HEK293 (cell line): ENCODE data around the gene MAP2.

Source experiments
- TCF7L2 ChIP-seq: IDR thresholded peaks from 2 replicates; pipeline ENCODE4 v1.6.1; 2011; ENCODE audit warnings: low read depth, mild to moderate bottlenecking, inconsistent platforms, low read length, moderate library complexity, borderline replicate concordance
- ZNF785 ChIP-seq: fragments of 450-650 bp; formaldehyde crosslinking; IDR thresholded peaks from 2 replicates; pipeline ENCODE4 v1.5.1; 2016; ENCODE audit warnings: missing biosample characterization, missing genetic modification characterization

DNA sequence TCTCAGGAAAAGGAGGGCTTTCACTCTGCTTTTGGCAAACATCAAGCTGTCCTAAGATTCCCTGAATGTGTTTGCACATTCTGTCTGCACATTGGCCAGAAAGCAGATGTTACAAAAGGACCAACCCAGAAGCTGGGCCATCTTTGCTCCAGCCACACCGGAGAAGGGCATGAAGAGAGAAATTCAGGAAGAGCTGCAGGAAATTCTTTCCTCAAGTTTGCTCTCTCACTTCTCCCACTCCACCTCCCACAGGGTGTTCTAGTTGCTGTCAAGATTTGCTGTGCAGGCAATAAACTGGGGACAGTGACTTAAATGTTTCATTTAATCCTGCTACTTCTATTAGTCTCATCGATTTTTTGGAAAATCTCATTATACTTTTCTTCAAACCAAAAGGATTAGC, 210.1 kb downstream of the MAP2 start:
- no peak for TF ChIP-seq TCF7L2
- no peak for TF ChIP-seq ZNF785 (tag by site-specific recombination)
